DOHH2 (cell line): Measurements from ENCODE around the gene GPR143.
"Not testable (repeated sequence)": the region's sequence is repeated elsewhere in the genome, so short reads cannot be mapped to it uniquely, and the experiment has no call there.

ENCODE experiments used
- H3F3A ChIP-seq: fragments of 200-600 bp; sonication (generic), shearing (Covaris generic); 2 replicates; pipeline ENCODE4 v1.6.0; 2016; ENCODE audit warnings: antibody characterized with exemption, mild to moderate bottlenecking; ENCODE audit not compliant: control insufficient read depth, insufficient read depth
- H3K27ac ChIP-seq: fragments of 200-600 bp; sonication (generic); 2 replicates; pipeline ENCODE4 v1.5.1; 2014; ENCODE audit warnings: low read depth, mild to moderate bottlenecking, low read length, moderate library complexity
- H3K27me3 ChIP-seq: fragments of 200-600 bp; sonication (generic); 2 replicates; pipeline ENCODE4 v1.6.1; 2014; ENCODE audit warnings: mild to moderate bottlenecking, low read length, mixed read lengths; ENCODE audit not compliant: control insufficient read depth
- H3K36me3 ChIP-seq: fragments of 200-600 bp; sonication (generic); 2 replicates; pipeline ENCODE4 v1.6.1; 2014; ENCODE audit warnings: mild to moderate bottlenecking, low read length, moderate library complexity, mixed read lengths; ENCODE audit not compliant: control insufficient read depth
- H3K4me1 ChIP-seq: fragments of 200-600 bp; sonication (generic); 2 replicates; pipeline ENCODE4 v1.6.1; 2014; ENCODE audit warnings: mild to moderate bottlenecking, low read length, mixed read lengths; ENCODE audit not compliant: control insufficient read depth
- H3K4me2 ChIP-seq: fragments of 200-600 bp; sonication (generic); 2 replicates; pipeline ENCODE4 v1.6.0; 2014; ENCODE audit warnings: mild to moderate bottlenecking, low read length, moderate library complexity
- H3K4me3 ChIP-seq: fragments of 200-600 bp; sonication (generic); 2 replicates; pipeline ENCODE4 v1.5.1; 2014; ENCODE audit warnings: mild to moderate bottlenecking, low read length, mixed read lengths
- H3K79me2 ChIP-seq: fragments of 200-600 bp; sonication (generic); 2 replicates; pipeline ENCODE4 v1.6.1; 2014; ENCODE audit warnings: mild to moderate bottlenecking, low read length, mixed read lengths; ENCODE audit not compliant: control insufficient read depth
- H3K9me2 ChIP-seq: fragments of 200-600 bp; sonication (generic); replicated peaks from 2 replicates; pipeline ENCODE4 v1.6.1; 2014; ENCODE audit warnings: mild to moderate bottlenecking, low read length, mixed read lengths; ENCODE audit not compliant: control insufficient read depth
- H3K9me3 ChIP-seq: fragments of 200-600 bp; sonication (generic); 2 replicates; pipeline ENCODE4 v1.6.1; 2014; ENCODE audit warnings: antibody characterized with exemption, low read length, mixed read lengths; ENCODE audit not compliant: control insufficient read depth, insufficient read depth
- H4K20me1 ChIP-seq: fragments of 200-600 bp; sonication (generic); 2 replicates; pipeline ENCODE4 v1.6.0; 2014; ENCODE audit warnings: low read depth, mild to moderate bottlenecking, antibody characterized with exemption, low read length, moderate library complexity; ENCODE audit not compliant: control insufficient read depth, insufficient read depth
- CTCF ChIP-seq: fragments of 200-600 bp; sonication (generic); IDR thresholded peaks from one replicate; pipeline ENCODE4 v1.5.1; 2014; ENCODE audit warnings: antibody characterized with exemption, mild to moderate bottlenecking, low read depth, low read length; ENCODE audit not compliant: poor library complexity, severe bottlenecking
- EZH2phosphoT487 ChIP-seq: fragments of 200-600 bp; sonication (generic); IDR thresholded peaks from 2 replicates; pipeline ENCODE4 v1.6.1; 2017; ENCODE audit warnings: borderline replicate concordance, mild to moderate bottlenecking, antibody characterized with exemption, low read length, moderate library complexity, mixed read lengths

Gene GPR143

GRCh38 chrX:9781941-9782340 is 16.3 kb upstream of the GPR143 start:
- no peak overlapping the region for H3K27ac ChIP-seq
- no peaks in the 10 kb centered on the region for H3K4me1 ChIP-seq
- H4K20me1 ChIP-seq = no peaks in the 10 kb centered on the region
- no peak overlapping the region for H3K4me2 ChIP-seq
- no peaks in the 10 kb centered on the region for H3F3A ChIP-seq
- H3K36me3 ChIP-seq = no peaks in the 10 kb centered on the region
- no peaks in the 10 kb centered on the region for H3K9me2 ChIP-seq
- no peaks in the 10 kb centered on the region for H3K27me3 ChIP-seq
- H3K4me3 ChIP-seq = no peak overlapping the region
- no peak for TF ChIP-seq EZH2phosphoT487
- H3K79me2 ChIP-seq = no peaks in the 10 kb centered on the region
- H3K9me3 ChIP-seq = no peaks in the 10 kb centered on the region

GRCh38 chrX:9775930-9776329 is 10.3 kb upstream of the GPR143 start:
- Histone ChIP-seq H3K4me3 (no peak overlapping the region), H3K4me2 (no peak overlapping the region), H3K27me3 (peaks cover 6% of the 10 kb centered on the region; the same call in 1 of the 2 replicates), H3K9me3 (no peaks in the 10 kb centered on the region), H3K27ac (no peak overlapping the region), H3K79me2 (no peaks in the 10 kb centered on the region), H3K36me3 (no peaks in the 10 kb centered on the region), H4K20me1 (no peaks in the 10 kb centered on the region), H3K4me1 (0 out of 2 replicates have a peak, but pooled peaks cover 3% of the 10 kb centered on the region), H3K9me2 (no peaks in the 10 kb centered on the region), H3F3A (no peaks in the 10 kb centered on the region)
- TF ChIP-seq EZH2phosphoT487 (no peak), CTCF (no peak)

GRCh38 chrX:9772943-9773342 is 7.3 kb upstream of the GPR143 start:
- Histone ChIP-seq H4K20me1 (no peaks in the 10 kb centered on the region), H3K79me2 (no peaks in the 10 kb centered on the region), H3K9me3 (no peaks in the 10 kb centered on the region), H3K4me1 (peaks cover 15% of the 10 kb centered on the region), H3K4me3 (no peak overlapping the region), H3K9me2 (no peaks in the 10 kb centered on the region), H3K27ac (no peak overlapping the region), H3K36me3 (no peaks in the 10 kb centered on the region), H3F3A (no peaks in the 10 kb centered on the region), H3K4me2 (no peak overlapping the region), H3K27me3 (peaks cover 6% of the 10 kb centered on the region; the same call in 1 of the 2 replicates)
- no peak for TF ChIP-seq CTCF
- TF ChIP-seq EZH2phosphoT487 = no peak

GRCh38 chrX:9770319-9770718 is 4.7 kb upstream of the GPR143 start:
- no peak overlapping the region for H3K27ac ChIP-seq
- no peaks in the 10 kb centered on the region for H3K9me2 ChIP-seq
- H3K79me2 ChIP-seq = no peaks in the 10 kb centered on the region
- H3K9me3 ChIP-seq = no peaks in the 10 kb centered on the region
- H3K4me2 ChIP-seq = no peak overlapping the region
- H3K4me3 ChIP-seq = no peak overlapping the region
- TF ChIP-seq EZH2phosphoT487 (no peak), CTCF (no peak)
- H3K36me3 ChIP-seq = no peaks in the 10 kb centered on the region
- no peaks in the 10 kb centered on the region for H3F3A ChIP-seq
- no peaks in the 10 kb centered on the region for H4K20me1 ChIP-seq
- H3K27me3 ChIP-seq = no peaks in the 10 kb centered on the region
- H3K4me1 ChIP-seq = peaks cover 23% of the 10 kb centered on the region

GRCh38 chrX:9768321-9768839 is 2.7 kb upstream of the GPR143 start:
- H3K4me3 ChIP-seq, H3K9me2 ChIP-seq, H4K20me1 ChIP-seq, H3F3A ChIP-seq, H3K9me3 ChIP-seq, H3K4me2 ChIP-seq, H3K27ac ChIP-seq, H3K79me2 ChIP-seq, H3K36me3 ChIP-seq, H3K27me3 ChIP-seq: not testable (repeated sequence)
- H3K4me1 ChIP-seq = peaks cover 23% of the 10 kb centered on the region
